K562 (cell line): ENCODE results near the gene ZNF169. TPM values are rescaled to one million over a fixed set of nuclear protein-coding genes. Genes with fewer than 3 reads are reported as not detected.
"Not testable (repeated sequence)": the region's sequence is repeated elsewhere in the genome, so short reads cannot be mapped to it uniquely, and the experiment has no call there.

ENCODE experiments used
- ATAC-seq: fragments of 200-7000 bp; cut with Tn5 transposase; 3 replicates; pipeline ENCODE4 v1.9.1; 2020; ENCODE audit warnings: moderate library complexity
- BruUV-seq: library from RNA; stranded (reverse); fragments of 400-500 nt; replicated peaks from 2 replicates; lab custom pipeline; 2021; lab: Mats Ljungman, UMichigan
- CTCF ChIA-PET: fragments of 300-600 bp; formaldehyde crosslinking; extraction: SDS; loops from one replicate; lab custom pipeline; 2021; ENCODE audit warnings: low intra/inter-chr PET ratio; lab: Yijun Ruan, JAX
- POLR2A ChIA-PET: fragments of 300-600, 350-650 bp; sonication (Branson Sonifier 250); formaldehyde crosslinking; extraction: SDS; loops from one replicate; lab custom pipeline; 2021; ENCODE audit warnings: antibody characterized with exemption, inconsistent platforms; lab: Yijun Ruan, JAX
- DNase-seq, 4 experiments: peaks; one replicate each; pipeline versions ENCODE4 v3.0.0 to v3.0.0-alpha.2; 2011 to 2018; ENCODE audit warnings: low spot score in 3 of 4, mixed read lengths in 3 of 4; ENCODE audit errors: extremely low read depth in 1 of 4
- FAIRE-seq: peaks from 2 replicates; lab custom pipeline; 2011; peaks lifted over from hg19 to GRCh38; lab: Jason Lieb, UNC
- H2AFZ ChIP-seq: 2 replicates; pipeline ENCODE4 v1.6.0; 2011; ENCODE audit warnings: low read depth, low read length, control low read depth, inconsistent platforms
- H3K27ac ChIP-seq: fragments of 200-600 bp; 3 replicates; pipeline ENCODE4 v1.8.0; 2011; ENCODE audit warnings: low read depth, mild to moderate bottlenecking, control low read depth, inconsistent platforms, low read length, moderate library complexity, mixed read lengths; ENCODE audit errors: extremely low read depth
- H3K27me3 ChIP-seq, 2 experiments: fragments of 300-600 bp in 1 of 2; 2 replicates in 1 of 2; 3 replicates in 1 of 2; pipeline versions ENCODE4 v1.6.0 to v1.8.0; 2011; ENCODE audit warnings: inconsistent platforms in 2 of 2, low read length in 2 of 2, mild to moderate bottlenecking in 1 of 2, mixed read lengths in 1 of 2, moderate library complexity in 1 of 2; ENCODE audit not compliant: control insufficient read depth in 2 of 2, insufficient read depth in 2 of 2
- H3K36me3 ChIP-seq: fragments of 300-600 bp; 3 replicates; pipeline ENCODE4 v1.8.0; 2011; ENCODE audit warnings: mild to moderate bottlenecking, low read length, inconsistent platforms; ENCODE audit not compliant: control insufficient read depth, insufficient read depth
- H3K4me1 ChIP-seq, 2 experiments: fragments of 200-600 bp in 1 of 2; replicated peaks in 1 of 2; 2 replicates in 1 of 2; 3 replicates in 1 of 2; pipeline versions ENCODE4 v1.5.1 to v1.8.0; 2011; ENCODE audit warnings: inconsistent platforms in 2 of 2, low read length in 2 of 2, mild to moderate bottlenecking in 1 of 2, mixed read lengths in 1 of 2, moderate library complexity in 1 of 2; ENCODE audit not compliant: control insufficient read depth in 2 of 2, insufficient read depth in 2 of 2
- H3K4me2 ChIP-seq: 2 replicates; pipeline ENCODE4 v1.6.1; 2011; ENCODE audit warnings: low read length, control low read depth, inconsistent platforms, mixed read lengths; ENCODE audit not compliant: insufficient read depth
- H3K4me3 ChIP-seq: fragments of 200-600 bp; sonication (generic), shearing (Covaris generic); 2 replicates; pipeline ENCODE4 v1.5.1; 2016; ENCODE audit warnings: control low read depth, inconsistent platforms
- H3K79me2 ChIP-seq: fragments of 200-600 bp; 3 replicates; pipeline ENCODE4 v1.8.0; 2011; ENCODE audit warnings: low read length, inconsistent platforms; ENCODE audit not compliant: control insufficient read depth, insufficient read depth
- H3K9ac ChIP-seq, 2 experiments: 2 replicates each; pipeline versions ENCODE4 v1.6.0 to v1.6.1; 2011; ENCODE audit warnings: low read depth in 2 of 2, low read length in 2 of 2, control low read depth in 1 of 2, inconsistent platforms in 1 of 2, mild to moderate bottlenecking in 1 of 2, mixed read lengths in 1 of 2; ENCODE audit not compliant: insufficient read depth in 1 of 2
- H3K9me1 ChIP-seq: one replicate; pipeline ENCODE4 v1.6.0; 2011; ENCODE audit warnings: inconsistent platforms, mild to moderate bottlenecking, low read length, moderate library complexity; ENCODE audit not compliant: control insufficient read depth, insufficient read depth
- H3K9me3 ChIP-seq: replicated peaks from 2 replicates; pipeline ENCODE4 v1.5.1; 2011; ENCODE audit warnings: low read depth, low read length, inconsistent platforms; ENCODE audit not compliant: control insufficient read depth, insufficient read depth
- H4K20me1 ChIP-seq: replicated peaks from 2 replicates; pipeline ENCODE4 v1.6.1; 2011; ENCODE audit warnings: low read length, inconsistent platforms, mixed read lengths; ENCODE audit not compliant: control insufficient read depth, insufficient read depth
- C11orf30 ChIP-seq: fragments of 450-650 bp; IDR thresholded peaks from 2 replicates; pipeline ENCODE4 v1.6.1; 2016; ENCODE audit warnings: low read depth, mild to moderate bottlenecking
- CC2D1A ChIP-seq: fragments of 450-650 bp; IDR thresholded peaks from 2 replicates; pipeline ENCODE4 v1.6.1; 2017; ENCODE audit warnings: mild to moderate bottlenecking
- MAFG ChIP-seq: fragments of 450-650 bp; conservative IDR thresholded peaks from 2 replicates; pipeline ENCODE4 v1.6.1; 2016; ENCODE audit warnings: missing genetic modification characterization, missing compliant biosample characterization
- ZNF316 ChIP-seq: fragments of 450-650 bp; IDR thresholded peaks from 2 replicates; pipeline ENCODE4 v1.6.1; 2016
- WGBS: fragments of 100-300 bp; shearing (Covaris generic); methylation state at CpG from one replicate; pipeline ENCODE4 v1.1.6; 2016; ENCODE audit warnings: low coverage, mixed read lengths; ENCODE audit not compliant: insufficient coverage; ENCODE audit errors: missing lambda C conversion rate; 5-methylcytosine and 5-hydroxymethylcytosine counted together
- in situ Hi-C: fragments of 300-500 bp; cut with MboI; formaldehyde crosslinking; loops from 4 replicates; pipeline ENCODE4 v1.15.0; 2018; ENCODE audit warnings: inconsistent platforms, mixed read lengths
- intact Hi-C: fragments of 100-400 bp; cut with micrococcal nuclease; formaldehyde crosslinking; loops from 2 replicates; pipeline ENCODE4 v1.14.2; 2022
- polyA plus RNA-seq, 8 experiments: library from polyadenylated mRNA; depleted of rRNA in 4 of 8; stranded (reverse) in 5 of 8; unstranded in 3 of 8; fragments of >200 nt; fragmentation: Nextera tagmentation in 2 of 8; fragmentation: Illumina TruSeq in 1 of 8; extraction: Ambion mirVana in 2 of 8; extraction: Trizol in 1 of 8; gene quantifications; 2 replicates each; pipeline versions ENCODE4 v1.2.1 to v1.2.3, GENCODE V29; 2011 to 2014; ENCODE audit warnings: inconsistent platforms in 1 of 8, missing spikeins in 1 of 8
- total RNA-seq, 7 experiments: library from RNA; depleted of rRNA in 6 of 7; stranded (reverse); fragments of >200 nt in 6 of 7; fragmentation: Illumina TruSeq in 2 of 7; extraction: Trizol in 2 of 7; gene quantifications; 2 replicates each; pipeline versions ENCODE4 v1.2.1 to v1.2.3, GENCODE V29; 2011 to 2021; ENCODE audit warnings: low replicate concordance in 1 of 7
- TF ChIP-seq, protein P1 (sequence below): fragments of 450-650 bp; IDR thresholded peaks from 2 replicates; pipeline ENCODE4 v1.6.1; 2016; ENCODE audit warnings: mild to moderate bottlenecking

The ZNF169 gene
- total and polyA plus RNA-seq, 9 of the 15 experiments (the other 6 are each of a cell fraction or from before 2014, with no cell fraction given) = 2.0 to 16.2 (median 5.6) TPM

DNA sequence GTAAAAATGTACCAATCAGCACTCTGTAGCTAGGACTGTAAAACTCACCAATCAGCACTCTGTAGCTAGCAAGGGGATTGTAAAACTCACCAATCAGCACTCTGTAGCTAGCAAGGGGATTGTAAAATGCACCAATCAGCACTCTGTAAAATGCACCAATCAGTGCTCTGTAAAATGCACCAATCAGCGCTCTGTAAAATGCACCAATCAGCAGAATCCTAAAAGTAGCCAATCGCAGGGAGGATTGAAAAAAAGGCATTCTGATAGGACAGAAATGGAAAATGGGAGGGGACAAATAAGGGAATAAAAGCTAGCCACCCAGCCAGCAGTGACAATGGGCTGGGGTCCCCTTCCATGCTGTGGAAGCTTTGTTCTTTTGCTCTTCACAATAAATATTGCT lies 33.7 kb upstream of the ZNF169 start:
- H3K9ac ChIP-seq, ATAC-seq, FAIRE-seq, H3K4me2 ChIP-seq, H3K4me3 ChIP-seq, H3K9me1 ChIP-seq, CTCF ChIA-PET, BruUV-seq, H3K79me2 ChIP-seq, H3K27me3 ChIP-seq, H3K36me3 ChIP-seq, H2AFZ ChIP-seq, H3K9me3 ChIP-seq, in situ Hi-C loops, H3K4me1 ChIP-seq, intact Hi-C loops, H4K20me1 ChIP-seq, H3K27ac ChIP-seq, DNase-seq: not testable (repeated sequence)
- 54% methylated on average over 2 of the region's 2 CpGs for WGBS
- TF ChIP-seq CC2D1A = peak; percentile 67; the same call in 1 of the 2 replicates
- peak; percentile 78 for TF ChIP-seq C11orf30
- TF ChIP-seq ZNF316 = peak; percentile 89
- TF ChIP-seq MAFG (tag) = peak; percentile 65
- TF ChIP-seq, protein P1, sequence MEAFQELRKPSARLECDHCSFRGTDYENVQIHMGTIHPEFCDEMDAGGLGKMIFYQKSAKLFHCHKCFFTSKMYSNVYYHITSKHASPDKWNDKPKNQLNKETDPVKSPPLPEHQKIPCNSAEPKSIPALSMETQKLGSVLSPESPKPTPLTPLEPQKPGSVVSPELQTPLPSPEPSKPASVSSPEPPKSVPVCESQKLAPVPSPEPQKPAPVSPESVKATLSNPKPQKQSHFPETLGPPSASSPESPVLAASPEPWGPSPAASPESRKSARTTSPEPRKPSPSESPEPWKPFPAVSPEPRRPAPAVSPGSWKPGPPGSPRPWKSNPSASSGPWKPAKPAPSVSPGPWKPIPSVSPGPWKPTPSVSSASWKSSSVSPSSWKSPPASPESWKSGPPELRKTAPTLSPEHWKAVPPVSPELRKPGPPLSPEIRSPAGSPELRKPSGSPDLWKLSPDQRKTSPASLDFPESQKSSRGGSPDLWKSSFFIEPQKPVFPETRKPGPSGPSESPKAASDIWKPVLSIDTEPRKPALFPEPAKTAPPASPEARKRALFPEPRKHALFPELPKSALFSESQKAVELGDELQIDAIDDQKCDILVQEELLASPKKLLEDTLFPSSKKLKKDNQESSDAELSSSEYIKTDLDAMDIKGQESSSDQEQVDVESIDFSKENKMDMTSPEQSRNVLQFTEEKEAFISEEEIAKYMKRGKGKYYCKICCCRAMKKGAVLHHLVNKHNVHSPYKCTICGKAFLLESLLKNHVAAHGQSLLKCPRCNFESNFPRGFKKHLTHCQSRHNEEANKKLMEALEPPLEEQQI = peak; percentile 51; the same call in 1 of the 2 replicates
- POLR2A ChIA-PET = interaction anchor here (0.7 to 1.2 kb wide), 2 partner anchors 13 to 841 kb away, joined by 3 read pairs; no protein-coding TSS in a partner anchor
